HFF-Myc (cell line): ENCODE data around the gene CRIM1.

Experiments
- DNase-seq: peaks from one replicate; pipeline ENCODE4 v3.0.0-alpha.2; 2011; ENCODE audit warnings: low read depth; ENCODE audit errors: extremely low read depth
- H3K4me3 ChIP-seq: replicated peaks from 2 replicates; pipeline ENCODE4 v1.5.1; 2011; ENCODE audit warnings: low read depth, mild to moderate bottlenecking, control low read depth, low read length
- TF ChIP-seq, protein P1 (sequence below): IDR thresholded peaks from 2 replicates; pipeline ENCODE4 v1.5.1; 2012; ENCODE audit warnings: mild to moderate bottlenecking, low read depth, low read length, control low read depth; ENCODE audit errors: missing control alignments

The CRIM1 gene

GRCh38 chr2:36473230-36473629 is 117.7 kb downstream of the CRIM1 start:
- TF ChIP-seq, protein P1, sequence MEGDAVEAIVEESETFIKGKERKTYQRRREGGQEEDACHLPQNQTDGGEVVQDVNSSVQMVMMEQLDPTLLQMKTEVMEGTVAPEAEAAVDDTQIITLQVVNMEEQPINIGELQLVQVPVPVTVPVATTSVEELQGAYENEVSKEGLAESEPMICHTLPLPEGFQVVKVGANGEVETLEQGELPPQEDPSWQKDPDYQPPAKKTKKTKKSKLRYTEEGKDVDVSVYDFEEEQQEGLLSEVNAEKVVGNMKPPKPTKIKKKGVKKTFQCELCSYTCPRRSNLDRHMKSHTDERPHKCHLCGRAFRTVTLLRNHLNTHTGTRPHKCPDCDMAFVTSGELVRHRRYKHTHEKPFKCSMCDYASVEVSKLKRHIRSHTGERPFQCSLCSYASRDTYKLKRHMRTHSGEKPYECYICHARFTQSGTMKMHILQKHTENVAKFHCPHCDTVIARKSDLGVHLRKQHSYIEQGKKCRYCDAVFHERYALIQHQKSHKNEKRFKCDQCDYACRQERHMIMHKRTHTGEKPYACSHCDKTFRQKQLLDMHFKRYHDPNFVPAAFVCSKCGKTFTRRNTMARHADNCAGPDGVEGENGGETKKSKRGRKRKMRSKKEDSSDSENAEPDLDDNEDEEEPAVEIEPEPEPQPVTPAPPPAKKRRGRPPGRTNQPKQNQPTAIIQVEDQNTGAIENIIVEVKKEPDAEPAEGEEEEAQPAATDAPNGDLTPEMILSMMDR, result no peak
- no peak for DNase-seq
- no peak overlapping the region for H3K4me3 ChIP-seq

DNA sequence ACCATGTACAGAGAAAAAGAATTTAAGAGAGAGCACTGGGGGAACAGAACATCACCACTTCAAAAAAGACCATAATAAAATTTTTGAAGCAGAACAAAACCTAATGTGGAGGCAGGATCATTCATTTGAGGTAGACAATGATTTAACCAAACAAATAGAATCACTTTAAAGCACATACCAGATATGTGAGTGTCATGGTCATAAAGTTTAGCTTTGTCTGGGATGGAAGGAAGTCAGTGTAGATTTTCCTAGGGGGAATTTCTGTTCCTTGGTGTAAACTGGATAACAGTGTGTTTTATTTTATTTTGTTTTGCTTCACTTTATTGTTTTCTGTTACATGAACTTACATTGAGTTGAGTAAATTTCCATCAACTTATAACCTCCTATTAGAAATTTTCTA is 120.8 kb downstream of the CRIM1 start:
- H3K4me3 ChIP-seq, result no peak overlapping the region
- TF ChIP-seq, protein P1, result no peak
- no peak for DNase-seq

GRCh38 chr2:36477315-36477714 is 121.7 kb downstream of the CRIM1 start:
- DNase-seq, result no peak
- TF ChIP-seq, protein P1, result no peak

GRCh38 chr2:36477746-36478145 is 122.2 kb downstream of the CRIM1 start:
- no peak overlapping the region for H3K4me3 ChIP-seq
- TF ChIP-seq, protein P1, result no peak
- DNase-seq, result no peak

More at GRCh38 chr2:36477315-36477714, 121.7 kb downstream of the CRIM1 start:
- no peak overlapping the region for H3K4me3 ChIP-seq

DNA sequence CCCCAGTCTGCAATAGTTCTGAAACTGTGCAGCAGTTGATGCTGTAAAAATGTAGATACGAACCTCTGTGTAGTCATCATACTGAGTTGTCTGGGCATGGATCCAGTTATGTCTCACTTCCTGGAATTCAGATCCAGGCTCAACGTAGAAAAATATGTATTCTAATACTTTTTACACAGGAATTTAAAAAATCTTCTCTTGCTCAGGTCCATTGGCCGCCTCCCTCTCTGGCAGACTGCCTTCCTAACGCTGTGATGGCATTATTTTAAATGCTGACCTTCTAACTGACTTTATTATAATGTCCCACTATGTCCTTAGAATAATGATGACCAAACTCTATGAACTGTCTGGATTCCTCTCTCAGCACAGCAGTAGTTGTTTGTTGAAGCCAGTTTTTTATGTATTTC is 122.8 kb downstream of the CRIM1 start:
- H3K4me3 ChIP-seq, result no peak overlapping the region
- TF ChIP-seq, protein P1, result no peak
- DNase-seq, result no peak

- no peak for DNase-seq
- H3K4me3 ChIP-seq, result no peak overlapping the region
- TF ChIP-seq, protein P1, result no peak
Observed at GRCh38 chr2:36478999-36479398, 123.4 kb downstream of the CRIM1 start.

DNA sequence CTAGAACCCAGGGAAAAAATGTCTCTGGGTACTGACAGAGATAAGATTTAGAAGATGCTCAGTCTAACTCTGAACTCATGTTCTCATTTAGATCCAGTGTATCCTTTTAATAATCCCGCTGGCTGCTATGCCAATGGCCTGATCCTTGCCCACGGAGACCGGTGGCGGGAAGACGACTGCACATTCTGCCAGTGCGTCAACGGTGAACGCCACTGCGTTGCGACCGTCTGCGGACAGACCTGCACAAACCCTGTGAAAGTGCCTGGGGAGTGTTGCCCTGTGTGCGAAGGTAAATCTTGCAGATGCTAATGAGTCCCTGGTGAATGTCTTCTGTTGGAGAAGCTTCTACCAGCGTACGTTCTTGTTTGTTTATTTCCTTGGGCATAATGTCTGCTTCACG is 123.8 kb downstream of the CRIM1 start:
- DNase-seq, result no peak

More for the DNA sequence above, 123.8 kb downstream of the CRIM1 start:
- no peak overlapping the region for H3K4me3 ChIP-seq
- TF ChIP-seq, protein P1, result no peak
